ENCODE data around the gene NLK. TPM values are rescaled to one million over a fixed set of nuclear protein-coding genes. Genes with fewer than 3 reads are reported as not detected.

NLK gene
- total and polyA plus RNA-seq, 2 of the 13 experiments (the other 11 are each of a cell fraction or from before 2014, with no cell fraction given): 13.4 to 14.6 TPM

- TF ChIP-seq ZNF704 (CRISPR knock-in tag; IDR thresholded peaks at IDR 0.05; ENCODE audit: borderline replicate concordance): no peak
Measured at GRCh38 chr17:28100251-28100650, 57.8 kb downstream of the NLK start (continued).

- H3K4me3 ChIP-seq (replicated peaks in 1 of 3; ENCODE audit: insufficient read depth in 1 of 3, low read depth in 2 of 3, low read length in 3 of 3): no peak overlapping the region
- CTCF ChIA-PET (ENCODE audit: low intra/inter-chr PET ratio, low total read pairs): no interaction called here
- H3K4me2 ChIP-seq (ENCODE audit: low read depth, low read length): no peak overlapping the region
- no peak overlapping the region for H3K27ac ChIP-seq (ENCODE audit: extremely low read length, insufficient read depth, low read length)
- H3K36me3 ChIP-seq (replicated peaks in 1 of 2; ENCODE audit: control insufficient read depth in 1 of 2, insufficient read depth in 2 of 2, low read length in 2 of 2): no peaks in the 10 kb centered on the region
- no peak overlapping the region for H3K9ac ChIP-seq (ENCODE audit: insufficient read depth, low read depth, low read length)
- no peak for DNase-seq (ENCODE audit: low spot score)
- no peaks in the 10 kb centered on the region for H3K79me2 ChIP-seq (ENCODE audit: insufficient read depth, low read length)
- no peaks in the 10 kb centered on the region for H3K9me3 ChIP-seq (ENCODE audit: low read length)
- in situ Hi-C loops (cut with HindIII; ENCODE audit: extremely low pct_ligation_motif_present, low pct_unique_long_range_greater_than_20kb): no loop called here
- peaks cover 6% of the 10 kb centered on the region; the same call in 1 of the 2 replicates for H3K4me1 ChIP-seq (ENCODE audit: insufficient read depth, low read length)
- no peaks in the 10 kb centered on the region for H4K20me1 ChIP-seq (ENCODE audit: insufficient read depth, low read length)
- H3K27me3 ChIP-seq (ENCODE audit: control insufficient read depth in 1 of 2, insufficient read depth in 2 of 2, low read length in 2 of 2): no peaks in the 10 kb centered on the region
- 36% methylated on average over 1 of the region's 1 CpG for WGBS (ENCODE audit: low lambda C conversion rate)
- FAIRE-seq: no peak
- BruUV-seq (replicated peaks): no TSS peak
- intact Hi-C loops (cut with micrococcal nuclease; ENCODE audit: unreplicated experiment): loop anchor here (10.0 kb wide), 1 partner anchor 46 kb away; no protein-coding TSS in a partner anchor
- no peak for ATAC-seq
- TF ChIP-seq SP5 (CRISPR knock-in tag; IDR thresholded peaks at IDR 0.05; ENCODE audit: borderline replicate concordance, low read depth): no peak
- peak; percentile 47; the same call in 1 of the 2 replicates for TF ChIP-seq KAT2B (IDR thresholded peaks at IDR 0.05; ENCODE audit: borderline replicate concordance, low read depth, low read length)
- POLR2A ChIA-PET: no interaction called here
- H2AFZ ChIP-seq (ENCODE audit: low read length): no peak overlapping the region
Measured at GRCh38 chr17:28100936-28101335, 58.5 kb downstream of the NLK start.

- intact Hi-C loops (cut with micrococcal nuclease; ENCODE audit: unreplicated experiment) (loop anchor here (10.0 kb wide), 1 partner anchor 47 kb away; no protein-coding TSS in a partner anchor), in situ Hi-C loops (cut with HindIII; ENCODE audit: extremely low pct_ligation_motif_present, low pct_unique_long_range_greater_than_20kb) (no loop called here)
- H3K27me3 ChIP-seq (ENCODE audit: control insufficient read depth in 1 of 2, insufficient read depth in 2 of 2, low read length in 2 of 2): no peaks in the 10 kb centered on the region
- no peak overlapping the region for H3K27ac ChIP-seq (ENCODE audit: extremely low read length, insufficient read depth, low read length)
- ChIA-PET CTCF (ENCODE audit: low intra/inter-chr PET ratio, low total read pairs) (no interaction called here), POLR2A (interaction anchor here (0.6 kb wide), 1 partner anchor 10 kb away, joined by 3 read pairs; no protein-coding TSS in a partner anchor)
- ATAC-seq: no peak
- H3K9ac ChIP-seq (ENCODE audit: insufficient read depth, low read depth, low read length): no peak overlapping the region
- H3K79me2 ChIP-seq (ENCODE audit: insufficient read depth, low read length): no peaks in the 10 kb centered on the region
- H4K20me1 ChIP-seq (ENCODE audit: insufficient read depth, low read length): no peaks in the 10 kb centered on the region
- H3K4me2 ChIP-seq (ENCODE audit: low read depth, low read length): no peak overlapping the region
- H3K4me1 ChIP-seq (ENCODE audit: insufficient read depth, low read length): peaks cover 6% of the 10 kb centered on the region; the same call in 1 of the 2 replicates
- H2AFZ ChIP-seq (ENCODE audit: low read length): no peak overlapping the region
- H3K9me3 ChIP-seq (ENCODE audit: low read length): no peaks in the 10 kb centered on the region
- no peak for FAIRE-seq
- no TSS peak for BruUV-seq (replicated peaks)
- H3K36me3 ChIP-seq (replicated peaks in 1 of 2; ENCODE audit: control insufficient read depth in 1 of 2, insufficient read depth in 2 of 2, low read length in 2 of 2): no peaks in the 10 kb centered on the region
- DNase-seq (ENCODE audit: low spot score): no peak
- H3K4me3 ChIP-seq (replicated peaks in 1 of 3; ENCODE audit: insufficient read depth in 1 of 3, low read depth in 2 of 3, low read length in 3 of 3): no peak overlapping the region
- TF ChIP-seq ZC3H4 (CRISPR knock-in tag; IDR thresholded peaks at IDR 0.05; ENCODE audit: borderline replicate concordance) (no peak), ZNF10 (CRISPR knock-in tag; IDR thresholded peaks at IDR 0.05; ENCODE audit: borderline replicate concordance, low read depth) (no peak), TSC22D2 (CRISPR knock-in tag; IDR thresholded peaks at IDR 0.05; ENCODE audit: borderline replicate concordance) (no peak), PHF8 (CRISPR knock-in tag; IDR thresholded peaks at IDR 0.05) (no peak)
Measured at GRCh38 chr17:28101919-28102318, 59.4 kb downstream of the NLK start.
